Measurements from ENCODE around the gene MRI1.

- TF ChIP-seq CTCF (IDR thresholded peaks at IDR 0.05) (no peak), POLR2A (IDR thresholded peaks at IDR 0.05) (no peak), POLR2AphosphoS5 (IDR thresholded peaks at IDR 0.05) (no peak), EP300 (IDR thresholded peaks at IDR 0.05) (no peak)
Measured at GRCh38 chr19:13764101-13764807, at the start of gene MRI1.

All from suprapubic skin (tissue), 4 donors.